ENCODE results near the gene TMEM63C.

The TMEM63C gene

DNA sequence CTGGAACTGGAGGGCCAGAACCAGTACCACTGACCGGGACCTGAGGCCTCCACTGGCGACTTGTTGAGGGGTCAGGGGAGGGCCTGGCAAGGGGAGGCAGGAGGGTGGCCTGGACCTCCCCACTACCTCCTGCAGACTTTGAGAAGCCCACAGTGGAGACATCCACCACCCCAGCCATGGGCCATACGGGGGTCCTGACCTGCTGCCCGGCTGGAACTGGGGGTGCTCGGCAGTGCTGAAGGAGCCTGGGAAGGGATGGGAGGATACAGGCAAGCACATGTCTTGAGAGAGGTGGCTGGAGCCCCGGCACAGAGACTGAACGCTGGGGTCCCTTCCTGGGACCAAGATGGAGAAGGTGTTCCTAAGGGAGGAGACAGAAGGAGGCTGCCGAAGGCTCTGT is 75.1 kb downstream of the TMEM63C start:
- Histone ChIP-seq H3K27me3 (ENCODE audit: insufficient read depth, low read length, poor library complexity, severe bottlenecking) (no peaks in the 10 kb centered on the region), H3K4me1 (ENCODE audit: insufficient read depth, low read length, poor library complexity, severe bottlenecking) (no peaks in the 10 kb centered on the region), H4K20me1 (ENCODE audit: insufficient read depth, low read length, poor library complexity, severe bottlenecking) (no peaks in the 10 kb centered on the region), H3K4me3 (ENCODE audit: low read length, poor library complexity, severe bottlenecking) (no peak overlapping the region), H3K4me2 (ENCODE audit: low read depth, low read length, poor library complexity, severe bottlenecking) (no peak overlapping the region), H3K9me2 (replicated peaks; ENCODE audit: low read depth, low read length) (no peaks in the 10 kb centered on the region), H3K9me3 (ENCODE audit: insufficient read depth, low read depth, low read length) (no peaks in the 10 kb centered on the region), H2AFZ (ENCODE audit: low read length) (no peak overlapping the region), H3K36me3 (ENCODE audit: insufficient read depth, low read length) (no peaks in the 10 kb centered on the region), H3K79me2 (ENCODE audit: insufficient read depth, low read length) (no peaks in the 10 kb centered on the region), H3F3A (ENCODE audit: low read depth) (no peaks in the 10 kb centered on the region), H3K9ac (ENCODE audit: low read depth, low read length, poor library complexity, severe bottlenecking) (no peak overlapping the region)
- no peak for TF ChIP-seq EZH2phosphoT487 (IDR thresholded peaks at IDR 0.05; ENCODE audit: borderline replicate concordance)
- TF ChIP-seq, protein P1, sequence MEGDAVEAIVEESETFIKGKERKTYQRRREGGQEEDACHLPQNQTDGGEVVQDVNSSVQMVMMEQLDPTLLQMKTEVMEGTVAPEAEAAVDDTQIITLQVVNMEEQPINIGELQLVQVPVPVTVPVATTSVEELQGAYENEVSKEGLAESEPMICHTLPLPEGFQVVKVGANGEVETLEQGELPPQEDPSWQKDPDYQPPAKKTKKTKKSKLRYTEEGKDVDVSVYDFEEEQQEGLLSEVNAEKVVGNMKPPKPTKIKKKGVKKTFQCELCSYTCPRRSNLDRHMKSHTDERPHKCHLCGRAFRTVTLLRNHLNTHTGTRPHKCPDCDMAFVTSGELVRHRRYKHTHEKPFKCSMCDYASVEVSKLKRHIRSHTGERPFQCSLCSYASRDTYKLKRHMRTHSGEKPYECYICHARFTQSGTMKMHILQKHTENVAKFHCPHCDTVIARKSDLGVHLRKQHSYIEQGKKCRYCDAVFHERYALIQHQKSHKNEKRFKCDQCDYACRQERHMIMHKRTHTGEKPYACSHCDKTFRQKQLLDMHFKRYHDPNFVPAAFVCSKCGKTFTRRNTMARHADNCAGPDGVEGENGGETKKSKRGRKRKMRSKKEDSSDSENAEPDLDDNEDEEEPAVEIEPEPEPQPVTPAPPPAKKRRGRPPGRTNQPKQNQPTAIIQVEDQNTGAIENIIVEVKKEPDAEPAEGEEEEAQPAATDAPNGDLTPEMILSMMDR (conservative IDR thresholded peaks at IDR 0.05; ENCODE audit: low read length) = no peak

DNA sequence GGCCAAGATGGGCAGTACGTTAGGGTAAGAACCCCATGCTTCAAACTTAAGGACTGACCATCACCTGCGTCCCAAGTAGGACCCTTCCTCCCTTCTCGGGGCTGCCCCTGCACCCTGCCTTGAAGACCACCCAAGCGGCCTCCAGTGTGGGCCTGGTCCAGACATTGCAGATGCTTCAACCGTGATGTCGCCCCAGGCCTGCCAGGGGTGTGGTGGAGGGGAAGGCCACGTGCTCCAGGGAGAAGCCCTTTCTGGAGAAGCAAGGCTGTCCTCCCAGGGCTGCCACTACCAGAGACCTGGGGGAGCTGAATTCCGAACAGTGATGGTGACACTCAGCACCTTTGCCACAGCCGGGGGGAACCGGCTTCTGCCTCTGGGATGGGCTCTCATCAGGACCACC is 76.1 kb downstream of the TMEM63C start:
- no peaks in the 10 kb centered on the region for H3F3A ChIP-seq (ENCODE audit: low read depth)
- no peaks in the 10 kb centered on the region for H3K27me3 ChIP-seq (ENCODE audit: insufficient read depth, low read length, poor library complexity, severe bottlenecking)
- no peak for TF ChIP-seq EZH2phosphoT487 (IDR thresholded peaks at IDR 0.05; ENCODE audit: borderline replicate concordance)
- TF ChIP-seq, protein P1 (conservative IDR thresholded peaks at IDR 0.05; ENCODE audit: low read length) = no peak
- H3K4me3 ChIP-seq (ENCODE audit: low read length, poor library complexity, severe bottlenecking) = no peak overlapping the region
- H3K36me3 ChIP-seq (ENCODE audit: insufficient read depth, low read length) = no peaks in the 10 kb centered on the region
- no peaks in the 10 kb centered on the region for H3K4me1 ChIP-seq (ENCODE audit: insufficient read depth, low read length, poor library complexity, severe bottlenecking)
- no peaks in the 10 kb centered on the region for H4K20me1 ChIP-seq (ENCODE audit: insufficient read depth, low read length, poor library complexity, severe bottlenecking)
- H2AFZ ChIP-seq (ENCODE audit: low read length) = no peak overlapping the region
- H3K9me3 ChIP-seq (ENCODE audit: insufficient read depth, low read depth, low read length) = no peaks in the 10 kb centered on the region
- H3K9me2 ChIP-seq (replicated peaks; ENCODE audit: low read depth, low read length) = no peaks in the 10 kb centered on the region
- H3K4me2 ChIP-seq (ENCODE audit: low read depth, low read length, poor library complexity, severe bottlenecking) = no peak overlapping the region
- H3K9ac ChIP-seq (ENCODE audit: low read depth, low read length, poor library complexity, severe bottlenecking) = no peak overlapping the region
- H3K79me2 ChIP-seq (ENCODE audit: insufficient read depth, low read length) = no peaks in the 10 kb centered on the region

DNA sequence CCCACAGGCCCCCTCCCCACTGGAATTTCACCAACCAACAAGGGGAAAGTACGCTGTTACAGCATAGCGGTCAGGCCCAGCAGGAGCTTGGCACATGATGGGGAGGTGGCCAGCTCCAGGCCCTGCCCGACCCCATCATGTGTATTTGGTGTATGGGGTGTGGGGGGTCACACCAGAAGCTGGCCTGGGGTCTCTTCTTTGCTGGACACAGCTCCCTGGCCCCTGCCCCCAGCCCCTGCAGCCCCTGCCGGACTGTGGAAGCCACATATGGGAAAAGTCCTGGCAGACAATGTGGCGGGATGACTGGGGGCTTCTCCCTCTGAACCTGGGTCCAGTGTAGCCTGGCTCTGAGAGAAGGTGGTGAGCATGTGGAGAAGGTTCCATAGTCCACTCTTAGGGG is 77.0 kb downstream of the TMEM63C start:
- Histone ChIP-seq H3K4me2 (ENCODE audit: low read depth, low read length, poor library complexity, severe bottlenecking) (no peak overlapping the region), H3F3A (ENCODE audit: low read depth) (no peaks in the 10 kb centered on the region), H3K79me2 (ENCODE audit: insufficient read depth, low read length) (no peaks in the 10 kb centered on the region), H3K4me3 (ENCODE audit: low read length, poor library complexity, severe bottlenecking) (no peak overlapping the region), H3K36me3 (ENCODE audit: insufficient read depth, low read length) (no peaks in the 10 kb centered on the region), H3K9me2 (replicated peaks; ENCODE audit: low read depth, low read length) (no peaks in the 10 kb centered on the region), H3K4me1 (ENCODE audit: insufficient read depth, low read length, poor library complexity, severe bottlenecking) (no peaks in the 10 kb centered on the region), H3K9me3 (ENCODE audit: insufficient read depth, low read depth, low read length) (no peaks in the 10 kb centered on the region), H3K27me3 (ENCODE audit: insufficient read depth, low read length, poor library complexity, severe bottlenecking) (no peaks in the 10 kb centered on the region), H3K9ac (ENCODE audit: low read depth, low read length, poor library complexity, severe bottlenecking) (no peak overlapping the region), H4K20me1 (ENCODE audit: insufficient read depth, low read length, poor library complexity, severe bottlenecking) (no peaks in the 10 kb centered on the region), H2AFZ (ENCODE audit: low read length) (no peak overlapping the region)
- TF ChIP-seq EZH2phosphoT487 (IDR thresholded peaks at IDR 0.05; ENCODE audit: borderline replicate concordance) = no peak
- TF ChIP-seq, protein P1 (conservative IDR thresholded peaks at IDR 0.05; ENCODE audit: low read length) = no peak
